Ishikawa (cell line): Measurements from ENCODE around the gene DNM2.

Experiments used
- CEBPB ChIP-seq: IDR thresholded peaks from 2 replicates; pipeline ENCODE4 v1.6.1; 2012
- CREB1 ChIP-seq: IDR thresholded peaks from 2 replicates; pipeline ENCODE4 v1.6.1; 2012; ENCODE audit warnings: low read depth
- EGR1 ChIP-seq: IDR thresholded peaks from 2 replicates; pipeline ENCODE4 v1.6.1; 2012
- EP300 ChIP-seq: IDR thresholded peaks from 2 replicates; pipeline ENCODE4 v1.6.1; 2012; ENCODE audit warnings: borderline replicate concordance
- FOXM1 ChIP-seq: IDR thresholded peaks from 2 replicates; pipeline ENCODE4 v1.6.1; 2012; ENCODE audit warnings: low read depth, borderline replicate concordance
- TCF12 ChIP-seq: IDR thresholded peaks from 2 replicates; pipeline ENCODE4 v1.6.1; 2012; ENCODE audit warnings: low read depth
- TEAD4 ChIP-seq: IDR thresholded peaks from 2 replicates; pipeline ENCODE4 v1.6.1; 2012
- YY1 ChIP-seq: IDR thresholded peaks from 2 replicates; pipeline ENCODE4 v1.6.1; 2012; ENCODE audit warnings: low read depth
- ZBTB7A ChIP-seq: IDR thresholded peaks from 2 replicates; pipeline ENCODE4 v1.6.1; 2012; ENCODE audit warnings: low read depth
- TF ChIP-seq, protein P1 (sequence below): IDR thresholded peaks from 2 replicates; pipeline ENCODE4 v1.6.1; 2012; ENCODE audit warnings: low read depth, mild to moderate bottlenecking
- TF ChIP-seq, protein P2 (sequence below): IDR thresholded peaks from 2 replicates; pipeline ENCODE4 v1.6.1; 2012
- TF ChIP-seq, protein P3 (sequence below): IDR thresholded peaks from 2 replicates; pipeline ENCODE4 v1.6.1; 2012

DNA sequence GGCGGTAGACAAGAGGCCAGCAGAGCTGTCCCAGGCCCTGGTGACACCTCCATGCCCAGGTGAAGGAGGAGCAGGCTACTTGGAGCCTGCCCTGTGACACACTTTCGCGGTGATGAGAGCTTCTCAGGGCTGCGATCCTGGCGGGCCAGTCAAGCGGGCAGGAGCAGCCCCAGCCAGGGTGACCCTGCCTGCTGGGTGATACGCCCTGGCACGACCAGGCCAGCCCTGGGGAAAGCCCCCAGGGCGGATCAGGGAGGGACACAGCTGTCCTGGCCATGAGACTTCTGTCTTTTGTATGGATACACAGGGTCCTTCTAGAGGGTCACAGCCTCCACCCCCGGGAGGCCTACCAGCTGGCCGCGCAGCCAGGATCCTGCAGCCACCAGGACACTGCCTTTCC is 13.1 kb downstream of the DNM2 start:
- TF ChIP-seq, protein P1, sequence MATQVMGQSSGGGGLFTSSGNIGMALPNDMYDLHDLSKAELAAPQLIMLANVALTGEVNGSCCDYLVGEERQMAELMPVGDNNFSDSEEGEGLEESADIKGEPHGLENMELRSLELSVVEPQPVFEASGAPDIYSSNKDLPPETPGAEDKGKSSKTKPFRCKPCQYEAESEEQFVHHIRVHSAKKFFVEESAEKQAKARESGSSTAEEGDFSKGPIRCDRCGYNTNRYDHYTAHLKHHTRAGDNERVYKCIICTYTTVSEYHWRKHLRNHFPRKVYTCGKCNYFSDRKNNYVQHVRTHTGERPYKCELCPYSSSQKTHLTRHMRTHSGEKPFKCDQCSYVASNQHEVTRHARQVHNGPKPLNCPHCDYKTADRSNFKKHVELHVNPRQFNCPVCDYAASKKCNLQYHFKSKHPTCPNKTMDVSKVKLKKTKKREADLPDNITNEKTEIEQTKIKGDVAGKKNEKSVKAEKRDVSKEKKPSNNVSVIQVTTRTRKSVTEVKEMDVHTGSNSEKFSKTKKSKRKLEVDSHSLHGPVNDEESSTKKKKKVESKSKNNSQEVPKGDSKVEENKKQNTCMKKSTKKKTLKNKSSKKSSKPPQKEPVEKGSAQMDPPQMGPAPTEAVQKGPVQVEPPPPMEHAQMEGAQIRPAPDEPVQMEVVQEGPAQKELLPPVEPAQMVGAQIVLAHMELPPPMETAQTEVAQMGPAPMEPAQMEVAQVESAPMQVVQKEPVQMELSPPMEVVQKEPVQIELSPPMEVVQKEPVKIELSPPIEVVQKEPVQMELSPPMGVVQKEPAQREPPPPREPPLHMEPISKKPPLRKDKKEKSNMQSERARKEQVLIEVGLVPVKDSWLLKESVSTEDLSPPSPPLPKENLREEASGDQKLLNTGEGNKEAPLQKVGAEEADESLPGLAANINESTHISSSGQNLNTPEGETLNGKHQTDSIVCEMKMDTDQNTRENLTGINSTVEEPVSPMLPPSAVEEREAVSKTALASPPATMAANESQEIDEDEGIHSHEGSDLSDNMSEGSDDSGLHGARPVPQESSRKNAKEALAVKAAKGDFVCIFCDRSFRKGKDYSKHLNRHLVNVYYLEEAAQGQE, result no peak
- TF ChIP-seq FOXM1 (no peak), EP300 (no peak), CEBPB (no peak), YY1 (no peak), TEAD4 (no peak), CREB1 (no peak), EGR1 (no peak), TCF12 (no peak), ZBTB7A (no peak)
- TF ChIP-seq, protein P2, sequence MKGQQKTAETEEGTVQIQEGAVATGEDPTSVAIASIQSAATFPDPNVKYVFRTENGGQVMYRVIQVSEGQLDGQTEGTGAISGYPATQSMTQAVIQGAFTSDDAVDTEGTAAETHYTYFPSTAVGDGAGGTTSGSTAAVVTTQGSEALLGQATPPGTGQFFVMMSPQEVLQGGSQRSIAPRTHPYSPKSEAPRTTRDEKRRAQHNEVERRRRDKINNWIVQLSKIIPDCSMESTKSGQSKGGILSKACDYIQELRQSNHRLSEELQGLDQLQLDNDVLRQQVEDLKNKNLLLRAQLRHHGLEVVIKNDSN, result no peak
- TF ChIP-seq, protein P3, sequence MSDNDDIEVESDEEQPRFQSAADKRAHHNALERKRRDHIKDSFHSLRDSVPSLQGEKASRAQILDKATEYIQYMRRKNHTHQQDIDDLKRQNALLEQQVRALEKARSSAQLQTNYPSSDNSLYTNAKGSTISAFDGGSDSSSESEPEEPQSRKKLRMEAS, result no peak
